ENCODE results near the gene SNX25. TPM values are rescaled to one million over a fixed set of nuclear protein-coding genes. Genes with fewer than 3 reads are reported as not detected.
"Not testable (repeated sequence)": the region's sequence is repeated elsewhere in the genome, so short reads cannot be mapped to it uniquely, and the experiment has no call there.

The SNX25 gene
- polyA plus RNA-seq, 1 donor from 2014 or later = 6.4 TPM

DNA sequence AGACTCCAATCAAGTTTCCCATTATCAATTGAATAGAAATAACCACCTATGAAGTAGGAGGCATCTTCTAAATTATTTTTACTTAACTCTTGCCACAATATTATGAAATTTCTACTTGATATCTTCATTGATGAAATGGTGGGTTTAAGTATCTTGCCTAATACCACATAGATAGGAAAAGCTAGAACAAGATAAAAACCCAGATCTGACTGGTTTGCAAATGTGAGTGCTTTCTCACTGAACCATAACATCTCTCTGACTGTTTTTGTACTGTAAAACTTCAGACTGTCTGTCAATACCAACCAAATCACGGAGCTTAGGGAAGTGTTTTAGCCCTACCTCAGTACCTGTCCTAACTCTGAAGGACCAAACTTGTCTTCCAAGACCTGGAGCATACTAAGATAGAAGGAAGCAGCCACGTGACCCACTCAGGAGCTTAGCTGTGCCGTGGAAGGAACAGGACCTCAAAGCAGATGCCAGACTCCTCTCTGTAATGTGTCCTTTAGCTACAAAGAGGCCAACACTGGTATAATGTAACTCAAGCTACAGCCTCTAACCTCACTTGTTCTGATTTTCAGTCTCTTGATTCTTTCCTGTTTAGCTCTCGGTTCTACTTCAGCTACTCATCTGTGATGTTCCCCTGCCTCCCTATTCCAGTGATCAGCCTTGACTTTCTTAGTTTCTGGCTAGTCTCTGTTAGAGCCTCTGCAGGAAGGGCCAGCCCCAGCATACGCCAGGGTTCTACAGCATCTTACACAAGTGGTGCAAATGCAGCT, 101.9 kb downstream of the SNX25 start:
- H3K9ac ChIP-seq (ENCODE audit: low read length) = no peak overlapping the region

DNA sequence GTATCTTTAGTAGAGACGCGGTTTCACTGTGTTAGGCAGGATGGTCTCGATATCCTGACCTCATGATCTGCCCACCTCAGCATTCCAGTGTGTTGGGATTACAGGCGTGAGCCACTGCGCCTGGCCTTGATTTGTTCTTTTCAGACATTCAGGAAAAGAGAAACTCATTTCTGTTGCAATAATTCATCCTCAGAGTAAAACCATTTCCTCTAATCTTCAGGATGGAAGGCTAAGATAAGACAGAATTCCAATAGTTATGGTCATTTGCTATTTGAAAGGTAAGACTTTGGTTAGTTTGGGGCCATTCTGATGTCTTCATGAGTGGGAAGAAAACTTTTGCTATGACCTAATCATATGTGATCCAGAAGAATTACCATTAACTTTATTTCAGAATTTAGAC, 103.3 kb downstream of the SNX25 start:
- no peak overlapping the region for H2AFZ ChIP-seq (ENCODE audit: low read depth, low read length)
- no peaks in the 10 kb centered on the region for H3K36me3 ChIP-seq (ENCODE audit: insufficient read depth, low read length)
- no peaks in the 10 kb centered on the region for H3K79me2 ChIP-seq (replicated peaks; ENCODE audit: insufficient read depth, low read length)
- H3K9me2 ChIP-seq (ENCODE audit: insufficient read depth, low read length) = no peaks in the 10 kb centered on the region
- no peaks in the 10 kb centered on the region for H4K20me1 ChIP-seq (ENCODE audit: insufficient read depth)
- no peak overlapping the region for H3K4me2 ChIP-seq (ENCODE audit: low read length)
- no peak overlapping the region for H3K27ac ChIP-seq (ENCODE audit: low read length)
- H3F3A ChIP-seq (ENCODE audit: insufficient read depth, low read length, poor library complexity, severe bottlenecking) = no peaks in the 10 kb centered on the region
- TF ChIP-seq EZH2 (IDR thresholded peaks at IDR 0.05; ENCODE audit: borderline replicate concordance, insufficient read depth, low read length, poor library complexity, severe bottlenecking) = no peak
- TF ChIP-seq, protein P1, sequence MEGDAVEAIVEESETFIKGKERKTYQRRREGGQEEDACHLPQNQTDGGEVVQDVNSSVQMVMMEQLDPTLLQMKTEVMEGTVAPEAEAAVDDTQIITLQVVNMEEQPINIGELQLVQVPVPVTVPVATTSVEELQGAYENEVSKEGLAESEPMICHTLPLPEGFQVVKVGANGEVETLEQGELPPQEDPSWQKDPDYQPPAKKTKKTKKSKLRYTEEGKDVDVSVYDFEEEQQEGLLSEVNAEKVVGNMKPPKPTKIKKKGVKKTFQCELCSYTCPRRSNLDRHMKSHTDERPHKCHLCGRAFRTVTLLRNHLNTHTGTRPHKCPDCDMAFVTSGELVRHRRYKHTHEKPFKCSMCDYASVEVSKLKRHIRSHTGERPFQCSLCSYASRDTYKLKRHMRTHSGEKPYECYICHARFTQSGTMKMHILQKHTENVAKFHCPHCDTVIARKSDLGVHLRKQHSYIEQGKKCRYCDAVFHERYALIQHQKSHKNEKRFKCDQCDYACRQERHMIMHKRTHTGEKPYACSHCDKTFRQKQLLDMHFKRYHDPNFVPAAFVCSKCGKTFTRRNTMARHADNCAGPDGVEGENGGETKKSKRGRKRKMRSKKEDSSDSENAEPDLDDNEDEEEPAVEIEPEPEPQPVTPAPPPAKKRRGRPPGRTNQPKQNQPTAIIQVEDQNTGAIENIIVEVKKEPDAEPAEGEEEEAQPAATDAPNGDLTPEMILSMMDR (IDR thresholded peaks at IDR 0.05; ENCODE audit: poor library complexity, severe bottlenecking) = no peak
- TF ChIP-seq, protein P2, sequence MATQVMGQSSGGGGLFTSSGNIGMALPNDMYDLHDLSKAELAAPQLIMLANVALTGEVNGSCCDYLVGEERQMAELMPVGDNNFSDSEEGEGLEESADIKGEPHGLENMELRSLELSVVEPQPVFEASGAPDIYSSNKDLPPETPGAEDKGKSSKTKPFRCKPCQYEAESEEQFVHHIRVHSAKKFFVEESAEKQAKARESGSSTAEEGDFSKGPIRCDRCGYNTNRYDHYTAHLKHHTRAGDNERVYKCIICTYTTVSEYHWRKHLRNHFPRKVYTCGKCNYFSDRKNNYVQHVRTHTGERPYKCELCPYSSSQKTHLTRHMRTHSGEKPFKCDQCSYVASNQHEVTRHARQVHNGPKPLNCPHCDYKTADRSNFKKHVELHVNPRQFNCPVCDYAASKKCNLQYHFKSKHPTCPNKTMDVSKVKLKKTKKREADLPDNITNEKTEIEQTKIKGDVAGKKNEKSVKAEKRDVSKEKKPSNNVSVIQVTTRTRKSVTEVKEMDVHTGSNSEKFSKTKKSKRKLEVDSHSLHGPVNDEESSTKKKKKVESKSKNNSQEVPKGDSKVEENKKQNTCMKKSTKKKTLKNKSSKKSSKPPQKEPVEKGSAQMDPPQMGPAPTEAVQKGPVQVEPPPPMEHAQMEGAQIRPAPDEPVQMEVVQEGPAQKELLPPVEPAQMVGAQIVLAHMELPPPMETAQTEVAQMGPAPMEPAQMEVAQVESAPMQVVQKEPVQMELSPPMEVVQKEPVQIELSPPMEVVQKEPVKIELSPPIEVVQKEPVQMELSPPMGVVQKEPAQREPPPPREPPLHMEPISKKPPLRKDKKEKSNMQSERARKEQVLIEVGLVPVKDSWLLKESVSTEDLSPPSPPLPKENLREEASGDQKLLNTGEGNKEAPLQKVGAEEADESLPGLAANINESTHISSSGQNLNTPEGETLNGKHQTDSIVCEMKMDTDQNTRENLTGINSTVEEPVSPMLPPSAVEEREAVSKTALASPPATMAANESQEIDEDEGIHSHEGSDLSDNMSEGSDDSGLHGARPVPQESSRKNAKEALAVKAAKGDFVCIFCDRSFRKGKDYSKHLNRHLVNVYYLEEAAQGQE (IDR thresholded peaks at IDR 0.05; ENCODE audit: borderline replicate concordance) = no peak
- TF ChIP-seq RAD21 (conservative IDR thresholded peaks at IDR 0.05) = no peak
- no peak for TF ChIP-seq EP300 (conservative IDR thresholded peaks at IDR 0.05; ENCODE audit: poor library complexity, severe bottlenecking)
- no peak for TF ChIP-seq SMC3 (conservative IDR thresholded peaks at IDR 0.05; ENCODE audit: poor library complexity)
- no peak for TF ChIP-seq TAF1 (IDR thresholded peaks at IDR 0.05; ENCODE audit: low read depth)
- no peak for TF ChIP-seq MXI1 (conservative IDR thresholded peaks at IDR 0.05; ENCODE audit: poor library complexity, severe bottlenecking)
- no peak for TF ChIP-seq POLR2AphosphoS5 (IDR thresholded peaks at IDR 0.05)
- no peaks in the 10 kb centered on the region for H3K27me3 ChIP-seq (ENCODE audit: insufficient read depth, low read depth, low read length)
- H3K9ac ChIP-seq (ENCODE audit: low read length) = no peak overlapping the region
- H3K4me3 ChIP-seq (ENCODE audit: low read length) = no peak overlapping the region
- no peaks in the 10 kb centered on the region for H3K9me3 ChIP-seq (ENCODE audit: low read length)

More for the DNA sequence above, 101.9 kb downstream of the SNX25 start:
- Histone ChIP-seq H3K4me3 (ENCODE audit: low read length) (no peak overlapping the region), H4K20me1 (ENCODE audit: insufficient read depth) (no peaks in the 10 kb centered on the region), H3K36me3 (ENCODE audit: insufficient read depth, low read length) (no peaks in the 10 kb centered on the region), H2AFZ (ENCODE audit: low read depth, low read length) (no peak overlapping the region), H3K9me2 (ENCODE audit: insufficient read depth, low read length) (no peaks in the 10 kb centered on the region), H3F3A (ENCODE audit: insufficient read depth, low read length, poor library complexity, severe bottlenecking) (no peaks in the 10 kb centered on the region), H3K27me3 (ENCODE audit: insufficient read depth, low read depth, low read length) (no peaks in the 10 kb centered on the region), H3K27ac (ENCODE audit: low read length) (no peak overlapping the region), H3K4me2 (ENCODE audit: low read length) (no peak overlapping the region), H3K9me3 (ENCODE audit: low read length) (no peaks in the 10 kb centered on the region), H3K79me2 (replicated peaks; ENCODE audit: insufficient read depth, low read length) (no peaks in the 10 kb centered on the region)
- TF ChIP-seq RAD21 (conservative IDR thresholded peaks at IDR 0.05) = no peak
- no peak for TF ChIP-seq EZH2 (IDR thresholded peaks at IDR 0.05; ENCODE audit: borderline replicate concordance, insufficient read depth, low read length, poor library complexity, severe bottlenecking)
- no peak for TF ChIP-seq EP300 (conservative IDR thresholded peaks at IDR 0.05; ENCODE audit: poor library complexity, severe bottlenecking)
- no peak for TF ChIP-seq POLR2AphosphoS5 (IDR thresholded peaks at IDR 0.05)
- TF ChIP-seq SMC3 (conservative IDR thresholded peaks at IDR 0.05; ENCODE audit: poor library complexity) = no peak
- no peak for TF ChIP-seq TAF1 (IDR thresholded peaks at IDR 0.05; ENCODE audit: low read depth)
- TF ChIP-seq, protein P2 (IDR thresholded peaks at IDR 0.05; ENCODE audit: borderline replicate concordance) = no peak
- TF ChIP-seq MXI1 (conservative IDR thresholded peaks at IDR 0.05; ENCODE audit: poor library complexity, severe bottlenecking) = no peak
- TF ChIP-seq, protein P1 (IDR thresholded peaks at IDR 0.05; ENCODE audit: poor library complexity, severe bottlenecking) = no peak

DNA sequence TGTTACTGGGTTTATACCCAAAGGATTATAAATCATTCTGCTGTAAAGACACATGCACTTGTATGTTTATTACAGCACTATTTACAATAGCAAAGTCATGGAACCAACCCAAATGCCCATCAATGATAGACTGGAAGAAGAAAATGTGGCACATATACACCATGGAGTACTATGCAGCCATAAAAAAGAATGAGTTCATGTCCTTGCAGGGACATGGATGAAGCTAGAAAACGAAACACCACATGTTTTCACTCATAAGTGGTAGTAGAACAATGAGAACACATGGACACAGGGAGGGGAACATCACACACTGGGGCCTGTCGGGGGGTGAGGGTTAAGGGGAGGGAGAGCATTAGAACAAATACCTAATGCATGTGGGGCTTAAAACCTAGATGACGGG, 108.1 kb downstream of the SNX25 start:
- not testable (repeated sequence) for H3K27ac ChIP-seq (ENCODE audit: low read length); H3K4me3 ChIP-seq (ENCODE audit: low read length); H3F3A ChIP-seq (ENCODE audit: insufficient read depth, low read length, poor library complexity, severe bottlenecking); H3K9me2 ChIP-seq (ENCODE audit: insufficient read depth, low read length); H3K9me3 ChIP-seq (ENCODE audit: low read length); H2AFZ ChIP-seq (ENCODE audit: low read depth, low read length); H3K36me3 ChIP-seq (ENCODE audit: insufficient read depth, low read length); H3K9ac ChIP-seq (ENCODE audit: low read length); H4K20me1 ChIP-seq (ENCODE audit: insufficient read depth); H3K27me3 ChIP-seq (ENCODE audit: insufficient read depth, low read depth, low read length); H3K79me2 ChIP-seq (replicated peaks; ENCODE audit: insufficient read depth, low read length); H3K4me2 ChIP-seq (ENCODE audit: low read length)

Measured in neural cell (in vitro differentiated cells).